Liver (tissue), 9 donors: ENCODE results near the gene PDCL3. TPM values are rescaled to one million over a fixed set of nuclear protein-coding genes. Genes with fewer than 3 reads are reported as not detected.

Source experiments
- DNase-seq: peaks from one replicate; pipeline ENCODE4 v3.0.0-alpha.2; 2017; ENCODE audit warnings: low spot score
- H3K27ac ChIP-seq, 2 donors: one replicate each; pipeline ENCODE4 v1.7.0; 2013; ENCODE audit warnings: inconsistent platforms in 2 of 2, low read length in 2 of 2, control low read depth in 1 of 2, low read depth in 1 of 2, mild to moderate bottlenecking in 1 of 2
- H3K27me3 ChIP-seq, 4 donors: one replicate each; pipeline versions ENCODE4 v1.6.1 to v1.7.0; 2013; ENCODE audit warnings: low read length in 3 of 4, inconsistent platforms in 1 of 4, mild to moderate bottlenecking in 1 of 4, moderate library complexity in 1 of 4; ENCODE audit not compliant: control insufficient read depth in 4 of 4, insufficient read depth in 4 of 4
- H3K36me3 ChIP-seq, 4 donors: one replicate each; pipeline versions ENCODE4 v1.6.1 to v1.7.0; 2013; ENCODE audit warnings: low read length in 3 of 4, mild to moderate bottlenecking in 3 of 4, low read depth in 1 of 4, moderate library complexity in 1 of 4; ENCODE audit not compliant: control insufficient read depth in 4 of 4, insufficient read depth in 3 of 4
- H3K4me1 ChIP-seq, 4 donors: one replicate each; pipeline versions ENCODE4 v1.6.1 to v1.7.0; 2013; ENCODE audit warnings: low read length in 3 of 4, mild to moderate bottlenecking in 3 of 4, moderate library complexity in 1 of 4; ENCODE audit not compliant: control insufficient read depth in 4 of 4, insufficient read depth in 4 of 4
- H3K4me3 ChIP-seq, 3 donors: one replicate each; pipeline versions ENCODE4 v1.6.1 to v1.7.0; 2013; ENCODE audit warnings: low read length in 3 of 3, control low read depth in 1 of 3, low read depth in 1 of 3, mild to moderate bottlenecking in 1 of 3
- H3K9ac ChIP-seq, 2 donors: one replicate each; pipeline ENCODE4 v1.7.0; 2013; ENCODE audit warnings: low read length in 2 of 2, mild to moderate bottlenecking in 2 of 2, moderate library complexity in 2 of 2, control low read depth in 1 of 2, low read depth in 1 of 2
- H3K9me3 ChIP-seq, 4 donors: one replicate each; pipeline versions ENCODE4 v1.6.1 to v1.7.0; 2013; ENCODE audit warnings: low read length in 3 of 4; ENCODE audit not compliant: control insufficient read depth in 4 of 4
- CTCF ChIP-seq: fragments of 150-350 bp; IDR thresholded peaks from 2 replicates; pipeline ENCODE4 v1.5.1; 2017; ENCODE audit warnings: improper control_type of control experiment, low read depth, low read length; ENCODE audit not compliant: missing input control
- EGR1 ChIP-seq, 2 donors: IDR thresholded peaks; 2 replicates each; pipeline ENCODE4 v1.6.1; 2016 to 2018; ENCODE audit warnings: antibody characterized with exemption in 2 of 2, low read depth in 2 of 2
- FOXA1 ChIP-seq: IDR thresholded peaks from 2 replicates; pipeline ENCODE4 v1.6.1; 2016; ENCODE audit warnings: antibody characterized with exemption
- FOXA2 ChIP-seq: IDR thresholded peaks from 2 replicates; pipeline ENCODE4 v1.6.1; 2016; ENCODE audit warnings: antibody characterized with exemption
- HNF4A ChIP-seq, 2 donors: conservative IDR thresholded peaks; 2 replicates each; pipeline ENCODE4 v1.6.1; 2016; ENCODE audit warnings: antibody characterized with exemption in 2 of 2, mild to moderate bottlenecking in 2 of 2
- HNF4G ChIP-seq: IDR thresholded peaks from 2 replicates; pipeline ENCODE4 v1.6.1; 2016; ENCODE audit warnings: antibody characterized with exemption
- JUND ChIP-seq, 2 donors: IDR thresholded peaks; 2 replicates each; pipeline ENCODE4 v1.6.1; 2016; ENCODE audit warnings: antibody characterized with exemption in 2 of 2
- MAX ChIP-seq: IDR thresholded peaks from 2 replicates; pipeline ENCODE4 v1.6.1; 2016; ENCODE audit warnings: antibody characterized with exemption
- NR2F2 ChIP-seq: IDR thresholded peaks from 2 replicates; pipeline ENCODE4 v1.6.1; 2016; ENCODE audit warnings: antibody characterized with exemption
- RAD21 ChIP-seq, 2 donors: IDR thresholded peaks; 2 replicates each; pipeline ENCODE4 v1.6.1; 2016; ENCODE audit warnings: antibody characterized with exemption in 2 of 2, mild to moderate bottlenecking in 2 of 2
- REST ChIP-seq: IDR thresholded peaks from 2 replicates; pipeline ENCODE4 v1.6.1; 2016; ENCODE audit warnings: antibody characterized with exemption, mild to moderate bottlenecking
- RXRA ChIP-seq, 2 donors: IDR thresholded peaks; 2 replicates each; pipeline ENCODE4 v1.6.1; 2017 to 2018; ENCODE audit warnings: antibody characterized with exemption in 2 of 2, mild to moderate bottlenecking in 1 of 2
- SP1 ChIP-seq: IDR thresholded peaks from 2 replicates; pipeline ENCODE4 v1.6.1; 2018; ENCODE audit warnings: antibody characterized with exemption, mild to moderate bottlenecking
- TAF1 ChIP-seq: conservative IDR thresholded peaks from 2 replicates; pipeline ENCODE4 v1.6.1; 2016; ENCODE audit warnings: antibody characterized with exemption, mild to moderate bottlenecking
- YY1 ChIP-seq: IDR thresholded peaks from 2 replicates; pipeline ENCODE4 v1.6.1; 2016; ENCODE audit warnings: antibody characterized with exemption, mild to moderate bottlenecking
- ZBTB33 ChIP-seq: IDR thresholded peaks from 2 replicates; pipeline ENCODE4 v1.6.1; 2016; ENCODE audit warnings: antibody characterized with exemption
- WGBS: extraction: QIAGEN DNeasy Blood & Tissue Kit; methylation state at CpG from one replicate; pipeline ENCODE4 v1.1.7; 2013; 5-methylcytosine and 5-hydroxymethylcytosine counted together
- polyA plus RNA-seq, 2 donors: library from polyadenylated mRNA; stranded (reverse) in 1 of 2; unstranded in 1 of 2; fragments of 200-250 nt in 1 of 2; fragments of >200 nt in 1 of 2; fragmentation: Nextera tagmentation in 1 of 2; extraction: Ambion mirVana in 1 of 2; gene quantifications; one replicate each; pipeline versions ENCODE4 v1.2.1 to v1.2.3, GENCODE V29; 2013 to 2015
- total RNA-seq, 2 donors: library from RNA; depleted of rRNA; stranded (reverse); fragments of >200 nt; gene quantifications; one replicate each; pipeline ENCODE4 v1.2.3, GENCODE V29; 2014
- TF ChIP-seq, protein P1 (sequence below): IDR thresholded peaks from 2 replicates; pipeline ENCODE4 v1.6.1; 2016; ENCODE audit warnings: antibody characterized with exemption
- donor health status: healthy.
- donor health status: healthy.
- donor health status: healthy.
- donor health status: healthy.
- donor health status: healthy.

The PDCL3 gene
- total and polyA plus RNA-seq, 4 donors: 4.2 to 12.3 (median 7.0) TPM

DNA sequence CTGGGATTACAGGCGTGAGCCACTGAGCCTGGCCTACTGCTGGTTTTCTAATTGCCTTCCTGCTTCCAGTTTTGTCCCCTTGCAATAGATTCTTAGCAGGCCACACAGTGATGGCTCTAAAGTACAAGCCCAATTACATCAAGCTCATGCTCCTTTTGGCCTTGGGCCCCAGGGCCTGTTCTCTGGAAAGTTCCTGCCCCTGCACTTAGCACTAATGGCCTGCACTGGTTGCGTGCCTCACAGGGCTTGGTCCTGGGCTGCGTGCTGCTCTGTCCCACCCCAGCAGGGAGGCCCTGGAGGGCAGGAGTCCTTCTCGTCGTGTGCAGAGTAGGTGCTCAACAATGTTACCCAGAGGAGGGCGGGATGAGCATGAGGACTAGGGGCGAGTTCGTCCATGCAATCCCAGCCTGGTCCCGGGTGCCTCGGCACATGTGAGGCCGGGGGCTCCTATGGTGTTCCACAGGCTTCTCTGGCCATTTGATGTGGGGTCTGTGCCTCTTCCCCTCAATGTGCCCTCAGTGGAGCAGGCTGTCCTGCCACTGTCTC is 51.7 kb downstream of the PDCL3 start (continued):
- TF ChIP-seq ZBTB33 (no peak), YY1 (no peak), SP1 (no peak), JUND (IDR thresholded peaks at IDR 0.05) (no peak)

DNA sequence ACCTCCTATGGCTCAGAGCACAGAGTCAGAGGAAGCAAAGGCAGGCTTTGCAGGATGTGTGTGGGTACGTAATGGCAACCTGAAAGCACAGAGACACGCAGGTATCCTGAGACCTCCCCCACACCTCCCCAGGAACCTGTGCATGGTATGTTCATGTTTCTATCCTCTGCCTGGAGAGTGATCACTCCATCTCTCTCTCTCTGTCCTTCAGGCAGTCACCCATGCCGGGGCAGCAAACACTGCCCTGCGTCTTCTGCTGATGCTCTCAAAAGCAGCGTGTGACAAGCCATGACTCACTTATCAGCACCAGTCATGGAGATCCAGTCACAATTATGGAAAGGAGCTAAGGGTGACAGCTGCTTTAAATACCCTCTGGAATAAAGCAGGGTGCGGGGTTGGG is 52.7 kb downstream of the PDCL3 start:
- H3K9ac ChIP-seq: no peak overlapping the region
- no peak for DNase-seq
- no peaks in the 10 kb centered on the region for H3K36me3 ChIP-seq
- no peaks in the 10 kb centered on the region for H3K9me3 ChIP-seq
- no peak overlapping the region for H3K4me3 ChIP-seq
- no peaks in the 10 kb centered on the region for H3K4me1 ChIP-seq
- H3K27me3 ChIP-seq: no peaks in the 10 kb centered on the region
- no peak overlapping the region for H3K27ac ChIP-seq
- 84% methylated on average over 6 of the region's 6 CpGs for WGBS
- TF ChIP-seq JUND (IDR thresholded peaks at IDR 0.05): no peak
- TF ChIP-seq ZBTB33: no peak
- no peak for TF ChIP-seq MAX
- TF ChIP-seq HNF4G: no peak
- TF ChIP-seq, protein P1, sequence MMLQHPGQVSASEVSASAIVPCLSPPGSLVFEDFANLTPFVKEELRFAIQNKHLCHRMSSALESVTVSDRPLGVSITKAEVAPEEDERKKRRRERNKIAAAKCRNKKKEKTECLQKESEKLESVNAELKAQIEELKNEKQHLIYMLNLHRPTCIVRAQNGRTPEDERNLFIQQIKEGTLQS: no peak
- TF ChIP-seq RXRA (IDR thresholded peaks at IDR 0.05): no peak
- no peak for TF ChIP-seq TAF1
- no peak for TF ChIP-seq REST

GRCh38 chr2:100615886-100616285 is 53.1 kb downstream of the PDCL3 start:
- H3K9me3 ChIP-seq: no peaks in the 10 kb centered on the region
- H3K36me3 ChIP-seq: no peaks in the 10 kb centered on the region
- no peak overlapping the region for H3K27ac ChIP-seq
- H3K4me1 ChIP-seq: no peaks in the 10 kb centered on the region
- H3K9ac ChIP-seq: no peak overlapping the region
- WGBS: 62% methylated on average over 4 of the region's 4 CpGs
- no peak overlapping the region for H3K4me3 ChIP-seq
- no peaks in the 10 kb centered on the region for H3K27me3 ChIP-seq
- DNase-seq: no peak
- TF ChIP-seq EGR1 (IDR thresholded peaks at IDR 0.05; ENCODE audit: low read depth in 2 of 2) (no peak), HNF4A (conservative IDR thresholded peaks at IDR 0.05) (no peak), NR2F2 (no peak), FOXA2 (no peak), RAD21 (IDR thresholded peaks at IDR 0.05) (no peak), REST (no peak), YY1 (no peak), CTCF (no peak), FOXA1 (no peak)
